NCI-H82 treated with DMSO at 0.1 percent for 48 hours (cell line): Measurements from ENCODE around the gene TNFRSF8.
A peak's percentile ranks its signal among the peaks of the same experiment; 100 is the strongest.

Experiments used
- DNase-seq: peaks from one replicate; lab custom pipeline; 2025; ENCODE audit not compliant: unreplicated experiment; lab: John Stamatoyannopoulos, UW

TNFRSF8 gene

GRCh38 chr1:12113433-12114339 is 50.6 kb downstream of the TNFRSF8 start:
- no peak for DNase-seq

GRCh38 chr1:12114340-12114683 is 51.2 kb downstream of the TNFRSF8 start:
- DNase-seq: no peak

- no peak for DNase-seq
Measured at GRCh38 chr1:12114916-12115315, 51.8 kb downstream of the TNFRSF8 start.

- no peak for DNase-seq
Measured at GRCh38 chr1:12121212-12122003, 58.3 kb downstream of the TNFRSF8 start.

GRCh38 chr1:12123172-12123571 is 60.1 kb downstream of the TNFRSF8 start:
- DNase-seq: no peak

GRCh38 chr1:12124693-12125421 is 61.8 kb downstream of the TNFRSF8 start:
- peak; percentile 28 for DNase-seq

GRCh38 chr1:12125422-12126355 is 62.6 kb downstream of the TNFRSF8 start:
- no peak for DNase-seq

GRCh38 chr1:12126781-12127180 is 63.7 kb downstream of the TNFRSF8 start:
- no peak for DNase-seq

GRCh38 chr1:12127206-12127810 is 64.2 kb downstream of the TNFRSF8 start:
- DNase-seq: no peak

GRCh38 chr1:12128120-12128519 is 65.0 kb downstream of the TNFRSF8 start:
- no peak for DNase-seq

- no peak for DNase-seq
Measured at GRCh38 chr1:12129624-12130023, 66.5 kb downstream of the TNFRSF8 start.

GRCh38 chr1:12130466-12131130 is 67.5 kb downstream of the TNFRSF8 start:
- no peak for DNase-seq

- no peak for DNase-seq
Measured at GRCh38 chr1:12132078-12132477, 69.0 kb downstream of the TNFRSF8 start.

- DNase-seq: no peak
Measured at GRCh38 chr1:12134716-12135115, 71.6 kb downstream of the TNFRSF8 start.

- DNase-seq: no peak
Measured at GRCh38 chr1:12135612-12136011, 72.5 kb downstream of the TNFRSF8 start.

GRCh38 chr1:12136916-12137610 is 74.0 kb downstream of the TNFRSF8 start:
- DNase-seq: no peak

GRCh38 chr1:12138196-12139168 is 75.4 kb downstream of the TNFRSF8 start:
- no peak for DNase-seq

GRCh38 chr1:12140016-12140415 is 76.9 kb downstream of the TNFRSF8 start:
- DNase-seq: no peak
